B cell (primary cell): ENCODE measurements around the gene PA2G4.

ENCODE experiments used
- EZH2 ChIP-seq: IDR thresholded peaks from 2 replicates; pipeline ENCODE4 v1.6.1; 2012; ENCODE audit warnings: borderline replicate concordance, low read depth, mild to moderate bottlenecking, moderate library complexity, low read length; ENCODE audit not compliant: insufficient read depth, poor library complexity, severe bottlenecking
- TF ChIP-seq, protein P1 (sequence below): fragments of 200-600 bp; IDR thresholded peaks from one replicate; pipeline ENCODE4 v1.8.0; 2022; ENCODE audit warnings: antibody characterized with exemption, mild to moderate bottlenecking

- TF ChIP-seq, protein P1, sequence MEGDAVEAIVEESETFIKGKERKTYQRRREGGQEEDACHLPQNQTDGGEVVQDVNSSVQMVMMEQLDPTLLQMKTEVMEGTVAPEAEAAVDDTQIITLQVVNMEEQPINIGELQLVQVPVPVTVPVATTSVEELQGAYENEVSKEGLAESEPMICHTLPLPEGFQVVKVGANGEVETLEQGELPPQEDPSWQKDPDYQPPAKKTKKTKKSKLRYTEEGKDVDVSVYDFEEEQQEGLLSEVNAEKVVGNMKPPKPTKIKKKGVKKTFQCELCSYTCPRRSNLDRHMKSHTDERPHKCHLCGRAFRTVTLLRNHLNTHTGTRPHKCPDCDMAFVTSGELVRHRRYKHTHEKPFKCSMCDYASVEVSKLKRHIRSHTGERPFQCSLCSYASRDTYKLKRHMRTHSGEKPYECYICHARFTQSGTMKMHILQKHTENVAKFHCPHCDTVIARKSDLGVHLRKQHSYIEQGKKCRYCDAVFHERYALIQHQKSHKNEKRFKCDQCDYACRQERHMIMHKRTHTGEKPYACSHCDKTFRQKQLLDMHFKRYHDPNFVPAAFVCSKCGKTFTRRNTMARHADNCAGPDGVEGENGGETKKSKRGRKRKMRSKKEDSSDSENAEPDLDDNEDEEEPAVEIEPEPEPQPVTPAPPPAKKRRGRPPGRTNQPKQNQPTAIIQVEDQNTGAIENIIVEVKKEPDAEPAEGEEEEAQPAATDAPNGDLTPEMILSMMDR: no peak
- TF ChIP-seq EZH2: no peak
Observed at GRCh38 chr12:56103823-56104108, 593 bp upstream of the PA2G4 start.
